Measurements from ENCODE around the gene LRP4.

DNA sequence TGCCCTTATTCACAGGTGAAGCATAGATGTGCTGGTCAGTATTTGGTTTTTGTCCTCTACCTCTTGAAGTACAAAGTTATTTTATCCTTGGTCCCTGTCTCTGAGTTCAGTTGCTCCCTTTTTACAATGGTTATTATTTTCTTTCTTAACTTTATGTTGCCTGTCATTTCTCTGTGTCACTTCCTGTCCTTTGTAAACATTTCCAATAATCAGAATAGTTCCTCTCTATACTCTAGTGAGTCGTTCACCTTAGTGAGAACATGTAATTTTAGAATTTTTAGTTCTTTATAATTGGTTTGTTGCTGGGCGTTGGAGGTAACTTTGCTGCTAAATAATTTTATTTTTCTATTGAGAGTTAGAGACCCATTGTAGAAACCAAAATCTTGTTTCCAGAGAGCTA is 34.2 kb upstream of the LRP4 start:
- TF ChIP-seq, protein P1, sequence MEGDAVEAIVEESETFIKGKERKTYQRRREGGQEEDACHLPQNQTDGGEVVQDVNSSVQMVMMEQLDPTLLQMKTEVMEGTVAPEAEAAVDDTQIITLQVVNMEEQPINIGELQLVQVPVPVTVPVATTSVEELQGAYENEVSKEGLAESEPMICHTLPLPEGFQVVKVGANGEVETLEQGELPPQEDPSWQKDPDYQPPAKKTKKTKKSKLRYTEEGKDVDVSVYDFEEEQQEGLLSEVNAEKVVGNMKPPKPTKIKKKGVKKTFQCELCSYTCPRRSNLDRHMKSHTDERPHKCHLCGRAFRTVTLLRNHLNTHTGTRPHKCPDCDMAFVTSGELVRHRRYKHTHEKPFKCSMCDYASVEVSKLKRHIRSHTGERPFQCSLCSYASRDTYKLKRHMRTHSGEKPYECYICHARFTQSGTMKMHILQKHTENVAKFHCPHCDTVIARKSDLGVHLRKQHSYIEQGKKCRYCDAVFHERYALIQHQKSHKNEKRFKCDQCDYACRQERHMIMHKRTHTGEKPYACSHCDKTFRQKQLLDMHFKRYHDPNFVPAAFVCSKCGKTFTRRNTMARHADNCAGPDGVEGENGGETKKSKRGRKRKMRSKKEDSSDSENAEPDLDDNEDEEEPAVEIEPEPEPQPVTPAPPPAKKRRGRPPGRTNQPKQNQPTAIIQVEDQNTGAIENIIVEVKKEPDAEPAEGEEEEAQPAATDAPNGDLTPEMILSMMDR (optimal IDR thresholded peaks at IDR 0.05 in 1 of 3, IDR thresholded peaks at IDR 0.05 in 1 of 3, conservative IDR thresholded peaks at IDR 0.05 in 1 of 3; ENCODE audit: extremely low read depth in 1 of 3, insufficient read depth in 2 of 3, low read length in 3 of 3), result no peak
- TF ChIP-seq EZH2 (IDR thresholded peaks at IDR 0.05; ENCODE audit: low read length), result no peak

All from keratinocyte (primary cell).